ENCODE measurements around the gene RBPJL. TPM values are rescaled to one million over a fixed set of nuclear protein-coding genes. Genes with fewer than 3 reads are reported as not detected.

RBPJL gene
- total and polyA plus RNA-seq, 2 of the 13 experiments (the other 11 are each of a cell fraction or from before 2014, with no cell fraction given), result not detected

GRCh38 chr20:45344168-45344860 lies 37.7 kb downstream of the RBPJL start (continued):
- peak; percentile 80; the same call in 1 of the 2 replicates for TF ChIP-seq ZNF570 (CRISPR knock-in tag; IDR thresholded peaks at IDR 0.05; ENCODE audit: borderline replicate concordance)
- no peak for TF ChIP-seq ZNF709 (CRISPR knock-in tag; IDR thresholded peaks at IDR 0.05)
- TF ChIP-seq ATF7 (IDR thresholded peaks at IDR 0.05), result peak; percentile 25; the same call in 1 of the 2 replicates
- TF ChIP-seq ATF7 (CRISPR knock-in tag; IDR thresholded peaks at IDR 0.05), result peak; percentile 77; the same call in 1 of the 2 replicates
- no peak for TF ChIP-seq GPN1 (CRISPR knock-in tag; IDR thresholded peaks at IDR 0.05; ENCODE audit: borderline replicate concordance)
- TF ChIP-seq TSC22D2 (CRISPR knock-in tag; IDR thresholded peaks at IDR 0.05; ENCODE audit: borderline replicate concordance), result no peak
- peak; percentile 73 for TF ChIP-seq ZNF687 (CRISPR knock-in tag; IDR thresholded peaks at IDR 0.05)
- no peak; the same call in 1 of the 2 replicates for TF ChIP-seq THAP11 (CRISPR knock-in tag; IDR thresholded peaks at IDR 0.05)
- no peak for TF ChIP-seq ZNF710 (CRISPR knock-in tag; IDR thresholded peaks at IDR 0.05; ENCODE audit: borderline replicate concordance)
- TF ChIP-seq CENPBD1 (CRISPR knock-in tag; IDR thresholded peaks at IDR 0.05; ENCODE audit: borderline replicate concordance, low read depth), result no peak
- TF ChIP-seq ZNF275 (CRISPR knock-in tag; IDR thresholded peaks at IDR 0.05; ENCODE audit: borderline replicate concordance), result peak; percentile 45; the same call in 1 of the 2 replicates
- TF ChIP-seq POGK (CRISPR knock-in tag; conservative IDR thresholded peaks at IDR 0.05), result 0 out of 2 replicates have a peak, but pooled peaks have one; percentile 49
- 0 out of 2 replicates have a peak, but pooled peaks have one; percentile 43 for TF ChIP-seq ZNF292 (CRISPR knock-in tag; IDR thresholded peaks at IDR 0.05; ENCODE audit: borderline replicate concordance, low read depth)
- TF ChIP-seq ZNF660 (CRISPR knock-in tag; IDR thresholded peaks at IDR 0.05; ENCODE audit: borderline replicate concordance, low read depth), result no peak
- TF ChIP-seq PHF8 (CRISPR knock-in tag; IDR thresholded peaks at IDR 0.05), result no peak

Measured in HepG2 (cell line).